Activated CD8-positive, alpha-beta T cell treated with anti-CD3 and anti-CD28 coated beads for 36 hours (primary cell): ENCODE data around the gene MYO9B. TPM values are rescaled to one million over a fixed set of nuclear protein-coding genes. Genes with fewer than 3 reads are reported as not detected.
"Not testable (repeated sequence)": the region's sequence is repeated elsewhere in the genome, so short reads cannot be mapped to it uniquely, and the experiment has no call there.

ENCODE experiments used
- ATAC-seq: fragments of 200-7000 bp; cut with Tn5 transposase; one replicate; pipeline ENCODE4 v1.10.0; 2021; ENCODE audit warnings: mild to moderate bottlenecking, moderate library complexity
- CTCF ChIA-PET: fragments of 350-600 bp; sonication (Branson Sonifier 250); formaldehyde crosslinking; loops from one replicate; lab custom pipeline; 2021; ENCODE audit warnings: antibody characterized with exemption; lab: Charles Lee
- POLR2A ChIA-PET: fragments of 350-600 bp; sonication (Branson Sonifier 250); formaldehyde crosslinking; loops from one replicate; lab custom pipeline; 2021; ENCODE audit warnings: antibody characterized with exemption; lab: Charles Lee
- DNase-seq: peaks from one replicate; pipeline ENCODE4 v3.0.0-alpha.2; 2020
- H3K27ac Mint-ChIP-seq: one replicate; pipeline ENCODE4 v1.8.0; 2021; ENCODE audit warnings: mild to moderate bottlenecking, mixed read lengths
- H3K27me3 Mint-ChIP-seq: one replicate; pipeline ENCODE4 v1.8.0; 2021; ENCODE audit warnings: mixed read lengths
- H3K36me3 Mint-ChIP-seq: one replicate; pipeline ENCODE4 v1.8.0; 2021; ENCODE audit warnings: low read depth, mixed read lengths
- H3K4me1 Mint-ChIP-seq: one replicate; pipeline ENCODE4 v1.8.0; 2021; ENCODE audit warnings: low read depth, mixed read lengths
- H3K4me3 Mint-ChIP-seq: one replicate; pipeline ENCODE4 v1.8.0; 2021; ENCODE audit warnings: mild to moderate bottlenecking, moderate library complexity, mixed read lengths
- H3K9me3 Mint-ChIP-seq: one replicate; pipeline ENCODE4 v1.8.0; 2021; ENCODE audit warnings: mixed read lengths
- CTCF ChIP-seq: fragments of 200-600 bp; IDR thresholded peaks from one replicate; pipeline ENCODE4 v1.8.0; 2022; ENCODE audit warnings: antibody characterized with exemption, mild to moderate bottlenecking
- intact Hi-C: fragments of 100-400 bp; cut with micrococcal nuclease; formaldehyde crosslinking; loops from one replicate; pipeline ENCODE4 v1.10.0; 2022
- total RNA-seq, 2 experiments: library from RNA; stranded (reverse); gene quantifications; one replicate each; pipeline ENCODE4 v1.2.3, GENCODE V29; 2021

MYO9B gene
- total RNA-seq, 2 experiments from 2014 or later = 111 to 112 TPM

GRCh38 chr19:17159466-17160393 is 84.2 kb downstream of the MYO9B start:
- Mint-ChIP-seq H3K27ac (no peak overlapping the region), H3K36me3 (peaks cover 51% of the 10 kb centered on the region), H3K27me3 (no peaks in the 10 kb centered on the region), H3K4me3 (no peak overlapping the region), H3K9me3 (peaks cover 4% of the 10 kb centered on the region), H3K4me1 (no peaks in the 10 kb centered on the region)
- TF ChIP-seq CTCF = no peak
- DNase-seq (no peak), ATAC-seq (no peak)
- POLR2A ChIA-PET = no interaction called here
- CTCF ChIA-PET = no interaction called here
- intact Hi-C loops = no loop called here

- Mint-ChIP-seq H3K4me1 (no peaks in the 10 kb centered on the region), H3K27me3 (no peaks in the 10 kb centered on the region), H3K36me3 (peaks cover 56% of the 10 kb centered on the region), H3K4me3 (no peak overlapping the region), H3K27ac (no peak overlapping the region), H3K9me3 (peaks cover 4% of the 10 kb centered on the region)
- POLR2A ChIA-PET = no interaction called here
- CTCF ChIA-PET = no interaction called here
- DNase-seq = peak; percentile 22
- TF ChIP-seq CTCF = no peak
- intact Hi-C loops = no loop called here
- ATAC-seq = no peak
Observed at GRCh38 chr19:17160908-17161307, 85.3 kb downstream of the MYO9B start.

- H3K27me3 Mint-ChIP-seq, ATAC-seq, H3K4me3 Mint-ChIP-seq, intact Hi-C loops, CTCF ChIA-PET, DNase-seq, H3K9me3 Mint-ChIP-seq, H3K27ac Mint-ChIP-seq, H3K4me1 Mint-ChIP-seq: not testable (repeated sequence)
- H3K36me3 Mint-ChIP-seq = peaks cover 56% of the 10 kb centered on the region
- POLR2A ChIA-PET = interaction anchor here (1.6 kb wide), 1 partner anchor 11 kb away, joined by 3 read pairs; no protein-coding TSS in a partner anchor
Observed at GRCh38 chr19:17162131-17162530, 86.6 kb downstream of the MYO9B start.

GRCh38 chr19:17162580-17162979 is 87.0 kb downstream of the MYO9B start:
- ATAC-seq (no peak), DNase-seq (no peak)
- intact Hi-C loops = no loop called here
- Mint-ChIP-seq H3K4me3 (no peak overlapping the region), H3K27me3 (no peaks in the 10 kb centered on the region), H3K27ac (no peak overlapping the region), H3K36me3 (peaks cover 56% of the 10 kb centered on the region), H3K9me3 (peaks cover 4% of the 10 kb centered on the region), H3K4me1 (no peaks in the 10 kb centered on the region)
- CTCF ChIA-PET = interaction anchor here (1.1 kb wide), 1 partner anchor 346 kb away, joined by 3 read pairs; no protein-coding TSS in a partner anchor
- POLR2A ChIA-PET = interaction anchor here (1.6 kb wide), 1 partner anchor 12 kb away, joined by 3 read pairs; no protein-coding TSS in a partner anchor
- no peak for TF ChIP-seq CTCF

GRCh38 chr19:17163652-17164051 is 88.1 kb downstream of the MYO9B start:
- intact Hi-C loops = no loop called here
- no peak for TF ChIP-seq CTCF
- Mint-ChIP-seq H3K4me1 (no peaks in the 10 kb centered on the region), H3K27ac (no peak overlapping the region), H3K9me3 (peaks cover 4% of the 10 kb centered on the region), H3K27me3 (no peaks in the 10 kb centered on the region), H3K4me3 (no peak overlapping the region), H3K36me3 (peaks cover 60% of the 10 kb centered on the region)
- ATAC-seq (no peak), DNase-seq (no peak)
- CTCF ChIA-PET = interaction anchor here (1.1 kb wide), 1 partner anchor 347 kb away, joined by 3 read pairs; no protein-coding TSS in a partner anchor
- POLR2A ChIA-PET = interaction anchor here (1.6 kb wide), 1 partner anchor 13 kb away, joined by 3 read pairs; no protein-coding TSS in a partner anchor
